GM21515 (cell line): ENCODE measurements around the gene TNP1.

Source experiments
- ATAC-seq: cut with Tn5 transposase; IDR thresholded peaks from one replicate; pipeline ENCODE4 v1.9.1; 2021; ENCODE audit not compliant: unreplicated experiment

Gene TNP1

GRCh38 chr2:216842636-216843035 is 17.2 kb downstream of the TNP1 start:
- no peak for ATAC-seq

- no peak for ATAC-seq
These were observed 20.2 kb downstream of the TNP1 start for GRCh38 chr2:216839688-216840087.

- no peak for ATAC-seq
These were observed 21.7 kb downstream of the TNP1 start for GRCh38 chr2:216838151-216838550.

GRCh38 chr2:216837740-216838139 is 22.1 kb downstream of the TNP1 start:
- no peak for ATAC-seq

- ATAC-seq = no peak
These were observed 26.8 kb downstream of the TNP1 start for GRCh38 chr2:216833061-216833460.

- ATAC-seq = no peak
These were observed 29.5 kb downstream of the TNP1 start for GRCh38 chr2:216830346-216830745.

GRCh38 chr2:216829533-216829932 is 30.3 kb downstream of the TNP1 start:
- no peak for ATAC-seq

- no peak for ATAC-seq
These were observed 32.7 kb downstream of the TNP1 start for GRCh38 chr2:216827073-216827720.

- ATAC-seq = no peak
These were observed 37.4 kb downstream of the TNP1 start for GRCh38 chr2:216822470-216822869.

GRCh38 chr2:216820709-216821108 is 39.2 kb downstream of the TNP1 start:
- no peak for ATAC-seq

GRCh38 chr2:216819766-216820165 is 40.1 kb downstream of the TNP1 start:
- no peak for ATAC-seq

- ATAC-seq = no peak
These were observed 40.8 kb downstream of the TNP1 start for GRCh38 chr2:216819055-216819454.

- no peak for ATAC-seq
These were observed 49.3 kb downstream of the TNP1 start for GRCh38 chr2:216810399-216811160.
